Heart left ventricle (tissue), 13 donors: ENCODE measurements around the gene PACS1.

Source experiments
- POLR2A ChIP-seq, 2 donors: fragments of 450-650 bp; IDR thresholded peaks; one replicate each; pipeline ENCODE4 v1.6.1; 2017; ENCODE audit warnings: antibody characterized with exemption in 2 of 2, mild to moderate bottlenecking in 2 of 2, moderate library complexity in 2 of 2
- TF ChIP-seq, protein P1 (sequence below), 12 donors: fragments of 200-600 bp; sonication (generic) in 4 of 12; IDR thresholded peaks; one replicate each; pipeline versions ENCODE4 v1.5.0 to v1.8.0; 2018 to 2022; ENCODE audit warnings: antibody characterized with exemption in 12 of 12, mild to moderate bottlenecking in 5 of 12
- donor health status: ischemic (EF 13 %, LVEDD 7.1; RV severe dilation, severe dysfunction).
- donor health status: DM: no; HTN: yes; CAD: no.
- donor health status: DM: no; HTN: no; CAD: no.
- donor health status: ischemic (EF 25% LVEDD 6.9; RV normal size, moderate dysfunction).
- donor health status: ischemic (EF 25% LVEDD 5.7; RV mildly dilated, moderate dysfunction).
- donor health status: ischemic (EF 35%, LVEDD 5.7; RV mildly dilated, moderate dysfunction).
- donor health status: nonischemic (EF 11% LVEDD 7.7; RV severe dilation, severe dysfunction).
- donor health status: DM: yes; HTN: yes; CAD: no.
- donor health status: PGD.
- donor health status: ischemic (EF 29% LVEDD 5.4; RV normal size, mild dysfunction).
- donor health status: nonischemic (EF 23%, LVEDD 6.1; RV moderate dilation, normal function).

DNA sequence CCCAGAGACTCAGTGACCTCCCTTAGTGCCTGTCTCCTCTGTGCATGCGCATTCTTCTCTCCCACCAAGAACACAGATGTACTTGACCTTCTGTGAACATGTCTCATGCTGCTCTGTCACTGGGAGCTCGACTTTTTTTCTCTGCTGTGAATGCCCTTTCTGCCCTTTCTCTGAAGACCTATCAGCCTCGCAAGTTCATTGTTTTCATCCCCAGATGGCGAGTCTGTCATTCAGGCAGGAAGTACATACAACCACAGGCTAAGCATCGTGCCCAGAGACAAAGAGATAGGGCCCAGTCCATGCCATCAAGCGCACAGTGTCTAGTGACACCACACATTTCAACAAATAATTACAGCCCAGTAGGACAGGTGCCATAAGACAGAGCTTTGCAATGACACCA, 148.0 kb downstream of the PACS1 start:
- TF ChIP-seq, protein P1, sequence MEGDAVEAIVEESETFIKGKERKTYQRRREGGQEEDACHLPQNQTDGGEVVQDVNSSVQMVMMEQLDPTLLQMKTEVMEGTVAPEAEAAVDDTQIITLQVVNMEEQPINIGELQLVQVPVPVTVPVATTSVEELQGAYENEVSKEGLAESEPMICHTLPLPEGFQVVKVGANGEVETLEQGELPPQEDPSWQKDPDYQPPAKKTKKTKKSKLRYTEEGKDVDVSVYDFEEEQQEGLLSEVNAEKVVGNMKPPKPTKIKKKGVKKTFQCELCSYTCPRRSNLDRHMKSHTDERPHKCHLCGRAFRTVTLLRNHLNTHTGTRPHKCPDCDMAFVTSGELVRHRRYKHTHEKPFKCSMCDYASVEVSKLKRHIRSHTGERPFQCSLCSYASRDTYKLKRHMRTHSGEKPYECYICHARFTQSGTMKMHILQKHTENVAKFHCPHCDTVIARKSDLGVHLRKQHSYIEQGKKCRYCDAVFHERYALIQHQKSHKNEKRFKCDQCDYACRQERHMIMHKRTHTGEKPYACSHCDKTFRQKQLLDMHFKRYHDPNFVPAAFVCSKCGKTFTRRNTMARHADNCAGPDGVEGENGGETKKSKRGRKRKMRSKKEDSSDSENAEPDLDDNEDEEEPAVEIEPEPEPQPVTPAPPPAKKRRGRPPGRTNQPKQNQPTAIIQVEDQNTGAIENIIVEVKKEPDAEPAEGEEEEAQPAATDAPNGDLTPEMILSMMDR (IDR thresholded peaks at IDR 0.05): no peak
- TF ChIP-seq POLR2A (IDR thresholded peaks at IDR 0.05): no peak
